HG02970 (cell line): ENCODE results near the gene PRKCE.
"Not testable (repeated sequence)": the region's sequence is repeated elsewhere in the genome, so short reads cannot be mapped to it uniquely, and the experiment has no call there.

Experiments used
- ATAC-seq: cut with Tn5 transposase; IDR thresholded peaks from one replicate; pipeline ENCODE4 v1.9.1; 2021; ENCODE audit warnings: mild to moderate bottlenecking, moderate library complexity, moderate number of reproducible peaks; ENCODE audit not compliant: unreplicated experiment, low FRiP score

The PRKCE gene

GRCh38 chr2:45695480-45696007 is 44.1 kb downstream of the PRKCE start:
- not testable (repeated sequence) for ATAC-seq

GRCh38 chr2:45696708-45697107 is 45.2 kb downstream of the PRKCE start:
- ATAC-seq = no peak

- no peak for ATAC-seq
Observed at GRCh38 chr2:45697190-45697589, 45.7 kb downstream of the PRKCE start.

- ATAC-seq = no peak
Observed at GRCh38 chr2:45698554-45698953, 47.1 kb downstream of the PRKCE start.

- ATAC-seq = peak; percentile 48
Observed at GRCh38 chr2:45699032-45699658, 47.7 kb downstream of the PRKCE start.

- ATAC-seq = no peak
Observed at GRCh38 chr2:45700407-45701013, 49.0 kb downstream of the PRKCE start.

GRCh38 chr2:45705233-45705632 is 53.8 kb downstream of the PRKCE start:
- ATAC-seq = no peak

GRCh38 chr2:45706033-45706432 is 54.6 kb downstream of the PRKCE start:
- ATAC-seq = no peak

- no peak for ATAC-seq
Observed at GRCh38 chr2:45707006-45707405, 55.5 kb downstream of the PRKCE start.

- ATAC-seq = no peak
Observed at GRCh38 chr2:45707661-45708060, 56.2 kb downstream of the PRKCE start.

GRCh38 chr2:45708501-45708900 is 57.0 kb downstream of the PRKCE start:
- ATAC-seq = no peak

GRCh38 chr2:45709137-45709536 is 57.7 kb downstream of the PRKCE start:
- no peak for ATAC-seq

GRCh38 chr2:45710468-45710867 is 59.0 kb downstream of the PRKCE start:
- no peak for ATAC-seq

- ATAC-seq = no peak
Observed at GRCh38 chr2:45711224-45711623, 59.7 kb downstream of the PRKCE start.

GRCh38 chr2:45712570-45712969 is 61.1 kb downstream of the PRKCE start:
- ATAC-seq = no peak

- ATAC-seq = no peak
Observed at GRCh38 chr2:45713136-45713535, 61.7 kb downstream of the PRKCE start.

GRCh38 chr2:45713591-45713990 is 62.1 kb downstream of the PRKCE start:
- ATAC-seq = no peak

- ATAC-seq = no peak
Observed at GRCh38 chr2:45714679-45715078, 63.2 kb downstream of the PRKCE start.

- ATAC-seq = no peak
Observed at GRCh38 chr2:45715601-45716379, 64.3 kb downstream of the PRKCE start.

- ATAC-seq = not testable (repeated sequence)
Observed at GRCh38 chr2:45716432-45716831, 65.0 kb downstream of the PRKCE start.

GRCh38 chr2:45716915-45717314 is 65.4 kb downstream of the PRKCE start:
- no peak for ATAC-seq
